GM12874 (cell line): ENCODE results near the gene RNF217.

Experiments
- CTCF ChIP-seq: IDR thresholded peaks from 2 replicates; pipeline ENCODE4 v1.5.1; 2011; ENCODE audit warnings: low read depth, mild to moderate bottlenecking, control low read depth, low read length, moderate library complexity; ENCODE audit not compliant: insufficient read depth

Gene RNF217

GRCh38 chr6:124958149-124958548, 4.1 kb upstream of the RNF217 start:
- TF ChIP-seq CTCF = no peak

DNA sequence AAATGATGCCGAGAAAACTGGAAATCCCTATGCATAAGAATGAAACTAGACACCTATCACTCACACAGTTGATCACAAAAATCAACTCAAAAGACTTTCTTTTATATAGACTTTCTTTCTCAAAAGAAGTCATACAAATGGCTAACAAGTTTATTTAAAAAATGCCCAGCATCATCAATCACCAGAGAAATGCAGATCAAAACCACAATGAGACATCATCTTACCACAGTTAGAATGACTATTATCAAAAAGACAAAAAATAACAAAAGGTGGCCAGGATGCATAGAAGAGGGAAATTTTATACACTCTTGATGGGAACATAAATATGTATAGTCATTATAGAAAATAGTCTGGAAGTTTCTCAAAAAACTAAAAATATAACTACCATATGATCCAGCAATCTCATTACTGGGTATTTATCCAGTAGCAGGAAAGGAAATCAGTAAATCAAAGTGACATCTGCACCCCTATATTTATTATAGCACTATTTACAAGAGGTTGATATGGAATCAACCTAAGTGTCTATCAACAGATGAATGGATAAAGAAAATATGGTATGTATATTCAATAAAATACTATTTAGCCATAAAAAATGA, 3.4 kb upstream of the RNF217 start:
- TF ChIP-seq CTCF = no peak

DNA sequence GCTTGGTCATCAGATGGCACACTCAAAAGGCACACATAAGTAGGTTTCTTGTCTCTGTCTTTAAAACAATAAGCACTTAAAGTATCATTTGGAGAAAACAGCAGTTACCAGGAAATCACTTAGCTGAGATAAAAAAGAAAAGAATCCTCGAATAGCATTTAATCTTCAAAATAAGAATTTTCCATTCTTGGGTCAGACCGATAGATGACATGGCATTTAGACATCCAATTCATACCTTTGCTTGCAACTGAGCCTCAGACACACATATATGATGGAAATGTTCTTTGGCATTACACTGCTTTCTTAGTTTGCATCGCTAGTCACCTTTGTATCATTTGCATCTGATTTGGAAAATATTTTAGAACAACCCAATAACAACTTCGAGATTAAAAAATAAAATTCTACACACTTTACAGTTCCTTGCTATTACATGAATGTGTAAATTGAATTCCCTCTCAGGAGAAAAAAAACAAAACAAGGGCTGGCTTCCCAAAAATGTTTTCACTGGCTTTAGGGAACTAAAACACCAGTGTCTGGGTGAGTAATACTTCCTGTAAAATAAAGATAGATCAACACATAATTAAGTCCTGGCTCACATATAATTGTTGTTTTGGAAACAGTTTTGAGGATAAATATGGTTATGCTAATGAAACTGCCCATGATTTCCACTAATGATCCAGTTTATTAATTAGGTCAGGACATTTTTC, 1.3 kb upstream of the RNF217 start:
- no peak for TF ChIP-seq CTCF

DNA sequence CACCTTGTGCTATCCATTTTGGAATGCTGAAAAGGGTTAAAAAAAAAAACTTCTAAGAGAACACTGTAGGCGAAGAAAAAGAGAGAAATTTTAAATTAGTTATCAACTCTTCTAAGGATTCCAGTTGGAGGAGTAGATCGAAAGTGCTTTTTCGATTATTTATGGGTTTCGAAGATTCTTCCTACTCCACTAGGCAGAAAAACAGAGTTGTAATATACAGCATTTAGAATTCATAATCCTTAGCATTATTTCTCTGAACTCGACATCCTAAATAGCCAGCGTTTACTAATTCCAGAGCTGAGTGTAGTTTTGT, 817 bp upstream of the RNF217 start:
- TF ChIP-seq CTCF = no peak

GRCh38 chr6:124962639-124963415, 590 bp downstream of the RNF217 start:
- TF ChIP-seq CTCF = 0 out of 2 replicates have a peak, but pooled peaks have one; percentile 1

DNA sequence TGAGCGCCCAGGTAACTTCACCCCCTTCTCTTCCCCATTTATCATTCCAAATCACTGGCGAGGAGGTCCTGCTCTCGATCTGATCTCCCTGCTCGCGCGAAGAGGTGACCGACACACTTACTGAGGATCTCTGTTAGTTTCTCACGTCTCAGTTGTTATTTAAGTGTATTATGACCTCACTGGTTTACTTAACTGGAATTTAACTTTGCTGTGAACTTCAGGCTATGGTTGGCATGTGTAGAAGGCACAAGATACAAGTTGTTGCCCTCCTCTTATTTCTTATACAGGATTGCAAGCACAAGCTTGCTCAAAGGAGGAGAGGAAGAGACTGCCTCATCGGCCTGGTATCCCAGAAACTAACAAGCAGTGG, 1.2 kb downstream of the RNF217 start:
- no peak for TF ChIP-seq CTCF

- no peak for TF ChIP-seq CTCF
Measured at GRCh38 chr6:124963831-124964763, 1.9 kb downstream of the RNF217 start.
